ENCODE measurements around the gene CBFB. TPM values are rescaled to one million over a fixed set of nuclear protein-coding genes. Genes with fewer than 3 reads are reported as not detected.

CBFB gene
- total and polyA plus RNA-seq, 2 of the 4 experiments (the other 2 are of a cell fraction): 44.2 to 48.0 TPM

DNA sequence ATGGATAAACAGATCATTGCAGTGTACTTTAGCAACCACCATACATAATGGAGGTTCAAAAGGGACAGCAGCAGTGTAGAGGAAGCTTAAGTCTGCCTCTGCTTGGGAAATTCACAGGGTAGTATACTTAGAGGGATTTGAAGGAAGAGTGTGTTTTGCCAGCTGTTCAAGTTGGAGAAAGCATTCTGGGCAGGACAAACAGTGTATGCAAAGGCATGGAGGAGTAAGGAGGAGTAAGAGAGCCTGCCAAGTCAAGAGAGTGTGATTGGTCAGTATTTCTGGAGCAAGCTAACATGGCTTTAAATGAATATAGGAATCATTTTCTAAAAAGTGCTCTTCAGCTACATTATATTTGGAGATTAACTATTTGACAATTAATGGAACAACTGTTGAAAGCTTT lies 57.9 kb downstream of the CBFB start:
- H3K27ac ChIP-seq (ENCODE audit: insufficient read depth, low read length): no peak overlapping the region
- H3K14ac ChIP-seq (replicated peaks; ENCODE audit: low read depth, low read length): peak overlapping the region; percentile 21; the same call in 1 of the 2 replicates
- no peak overlapping the region for H3K56ac ChIP-seq (ENCODE audit: extremely low read depth, insufficient read depth, low read length)
- peak; percentile 76 for ATAC-seq (ENCODE audit: low read depth)
- H2BK15ac ChIP-seq (ENCODE audit: low read depth, low read length): no peak overlapping the region
- H4K91ac ChIP-seq (ENCODE audit: insufficient read depth, low read depth, low read length): no peak overlapping the region
- in situ Hi-C loops (cut with MboI; ENCODE audit: low sequenced_read_pairs) (no loop called here), intact Hi-C loops (cut with micrococcal nuclease) (no loop called here), dilution Hi-C loops (cut with HindIII; ENCODE audit: low sequenced_read_pairs, unreplicated experiment) (no loop called here)
- H3K4me3 ChIP-seq (ENCODE audit: insufficient read depth, low read depth, low read length): no peak overlapping the region
- no peaks in the 10 kb centered on the region for H3K9me3 ChIP-seq (ENCODE audit: control insufficient read depth, insufficient read depth, low read length)
- H4K20me1 ChIP-seq (ENCODE audit: insufficient read depth, low read length): peaks cover under 1% of the 10 kb centered on the region; the same call in 1 of the 2 replicates
- no peak overlapping the region for H2AK5ac ChIP-seq (ENCODE audit: low read depth, low read length)
- peaks cover 2% of the 10 kb centered on the region for H3K36me3 ChIP-seq (ENCODE audit: control insufficient read depth, insufficient read depth, low read length)
- no peak overlapping the region for H3K18ac ChIP-seq (ENCODE audit: low read depth, low read length)
- no peak overlapping the region for H4K8ac ChIP-seq (ENCODE audit: low read depth in 2 of 2, low read length in 2 of 2)
- no TSS peak for BruUV-seq (replicated peaks)
- ChIA-PET CTCF (interaction anchor here (0.7 kb wide), 1 partner anchor 214 kb away, joined by 3 read pairs; no protein-coding TSS in a partner anchor), POLR2A (ENCODE audit: unreplicated experiment) (no interaction called here)
- H3K4me1 ChIP-seq (ENCODE audit: control insufficient read depth, insufficient read depth, low read length): peaks cover 10% of the 10 kb centered on the region
- peak; percentile 69 for DNase-seq
- no peak overlapping the region for H2AFZ ChIP-seq (replicated peaks; ENCODE audit: low read length, poor library complexity)
- no peaks in the 10 kb centered on the region for H3K27me3 ChIP-seq (ENCODE audit: control insufficient read depth, insufficient read depth, low read length)
- H3K9me1 ChIP-seq (ENCODE audit: insufficient read depth, low read length): peaks cover 8% of the 10 kb centered on the region
- no peak overlapping the region for H3K4ac ChIP-seq (ENCODE audit: low read depth, low read length)
- H3K4me2 ChIP-seq (ENCODE audit: low read depth, low read length): no peak overlapping the region
- H2AK9ac ChIP-seq (replicated peaks; ENCODE audit: low read depth, low read length, poor library complexity): no peak overlapping the region
- H2BK5ac ChIP-seq (ENCODE audit: low read depth, low read length, poor library complexity, severe bottlenecking): no peak overlapping the region
- no peak overlapping the region; the same call in 1 of the 2 replicates for H4K5ac ChIP-seq (ENCODE audit: low read depth, low read length)
- no peak overlapping the region for H2BK120ac ChIP-seq (ENCODE audit: low read depth, low read length)
- no peak overlapping the region for H2BK20ac ChIP-seq (ENCODE audit: low read depth, low read length)
- TF ChIP-seq, protein P1, sequence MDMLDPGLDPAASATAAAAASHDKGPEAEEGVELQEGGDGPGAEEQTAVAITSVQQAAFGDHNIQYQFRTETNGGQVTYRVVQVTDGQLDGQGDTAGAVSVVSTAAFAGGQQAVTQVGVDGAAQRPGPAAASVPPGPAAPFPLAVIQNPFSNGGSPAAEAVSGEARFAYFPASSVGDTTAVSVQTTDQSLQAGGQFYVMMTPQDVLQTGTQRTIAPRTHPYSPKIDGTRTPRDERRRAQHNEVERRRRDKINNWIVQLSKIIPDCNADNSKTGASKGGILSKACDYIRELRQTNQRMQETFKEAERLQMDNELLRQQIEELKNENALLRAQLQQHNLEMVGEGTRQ (IDR thresholded peaks at IDR 0.05; ENCODE audit: low read depth, low read length): no peak
- no peak for TF ChIP-seq RCOR1 (IDR thresholded peaks at IDR 0.05; ENCODE audit: insufficient replicate concordance, low read length)
- no peak for TF ChIP-seq RAD21 (IDR thresholded peaks at IDR 0.05; ENCODE audit: low read length)
- TF ChIP-seq, protein P2, sequence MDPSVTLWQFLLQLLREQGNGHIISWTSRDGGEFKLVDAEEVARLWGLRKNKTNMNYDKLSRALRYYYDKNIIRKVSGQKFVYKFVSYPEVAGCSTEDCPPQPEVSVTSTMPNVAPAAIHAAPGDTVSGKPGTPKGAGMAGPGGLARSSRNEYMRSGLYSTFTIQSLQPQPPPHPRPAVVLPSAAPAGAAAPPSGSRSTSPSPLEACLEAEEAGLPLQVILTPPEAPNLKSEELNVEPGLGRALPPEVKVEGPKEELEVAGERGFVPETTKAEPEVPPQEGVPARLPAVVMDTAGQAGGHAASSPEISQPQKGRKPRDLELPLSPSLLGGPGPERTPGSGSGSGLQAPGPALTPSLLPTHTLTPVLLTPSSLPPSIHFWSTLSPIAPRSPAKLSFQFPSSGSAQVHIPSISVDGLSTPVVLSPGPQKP (IDR thresholded peaks at IDR 0.05; ENCODE audit: borderline replicate concordance, low read depth, low read length): no peak
- no peak for TF ChIP-seq CEBPB (IDR thresholded peaks at IDR 0.05; ENCODE audit: low read depth, low read length)
- no peak for TF ChIP-seq MAZ (IDR thresholded peaks at IDR 0.05; ENCODE audit: borderline replicate concordance, low read depth, low read length)
- no peak overlapping the region for H3K9ac ChIP-seq (ENCODE audit: low read depth, low read length)
- peaks cover 13 to 47% of the 10 kb centered on the region in 2 experiments for H3K79me1 ChIP-seq (ENCODE audit: low read depth in 1 of 2, low read length in 2 of 2)
- no peak overlapping the region for H3K23ac ChIP-seq (ENCODE audit: low read depth, low read length)

Data from IMR-90 (cell line).